IPS-20b (cell line): ENCODE data around the gene TMEM235.

Experiments
- H3K27ac ChIP-seq: one replicate; pipeline ENCODE4 v1.5.1; 2013; ENCODE audit warnings: low read length
- H3K27me3 ChIP-seq: 2 replicates; pipeline ENCODE4 v1.6.1; 2013; ENCODE audit warnings: mild to moderate bottlenecking, low read length, inconsistent platforms; ENCODE audit not compliant: insufficient read depth
- H3K36me3 ChIP-seq: 2 replicates; pipeline ENCODE4 v1.6.1; 2013; ENCODE audit warnings: low read depth, mild to moderate bottlenecking, inconsistent platforms, low read length, moderate library complexity; ENCODE audit not compliant: insufficient read depth
- H3K4me1 ChIP-seq: 2 replicates; pipeline ENCODE4 v1.6.1; 2013; ENCODE audit warnings: mild to moderate bottlenecking, control low read depth, inconsistent platforms, low read length, moderate library complexity; ENCODE audit not compliant: insufficient read depth
- H3K4me3 ChIP-seq: 2 replicates; pipeline ENCODE4 v1.5.1; 2013; ENCODE audit warnings: mild to moderate bottlenecking, low read length, inconsistent platforms
- H3K9ac ChIP-seq: 2 replicates; pipeline ENCODE4 v1.6.1; 2013; ENCODE audit warnings: low read depth, mild to moderate bottlenecking, inconsistent platforms, low read length, moderate library complexity
- H3K9me3 ChIP-seq: 2 replicates; pipeline ENCODE4 v1.6.1; 2013; ENCODE audit warnings: mild to moderate bottlenecking, low read depth, low read length, inconsistent platforms; ENCODE audit not compliant: insufficient read depth

The TMEM235 gene

DNA sequence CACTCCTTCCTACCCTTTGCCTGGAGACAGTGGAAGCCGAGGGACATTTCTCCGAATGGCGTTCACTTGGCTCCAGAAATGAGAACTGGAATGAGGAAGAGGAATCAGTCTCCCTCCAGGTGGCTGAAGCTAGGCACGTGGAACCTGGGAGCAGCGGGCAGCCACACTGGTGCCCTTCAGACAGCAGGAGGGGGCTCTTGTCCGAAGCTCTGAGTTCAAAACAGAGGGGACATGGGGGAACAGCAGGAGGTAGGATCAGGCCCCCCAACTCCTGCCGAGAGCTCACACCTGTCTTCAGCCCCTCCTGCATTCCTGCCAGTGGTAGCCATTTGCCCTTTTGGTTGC is 41.5 kb downstream of the TMEM235 start:
- peaks cover 32% of the 10 kb centered on the region; the same call in 1 of the 2 replicates for H3K4me1 ChIP-seq
- H3K4me3 ChIP-seq = no peak overlapping the region
- H3K27ac ChIP-seq = no peak overlapping the region
- no peak overlapping the region; the same call in 1 of the 2 replicates for H3K9ac ChIP-seq
- H3K9me3 ChIP-seq = no peaks in the 10 kb centered on the region
- H3K36me3 ChIP-seq = no peaks in the 10 kb centered on the region
- H3K27me3 ChIP-seq = peaks cover 12% of the 10 kb centered on the region

DNA sequence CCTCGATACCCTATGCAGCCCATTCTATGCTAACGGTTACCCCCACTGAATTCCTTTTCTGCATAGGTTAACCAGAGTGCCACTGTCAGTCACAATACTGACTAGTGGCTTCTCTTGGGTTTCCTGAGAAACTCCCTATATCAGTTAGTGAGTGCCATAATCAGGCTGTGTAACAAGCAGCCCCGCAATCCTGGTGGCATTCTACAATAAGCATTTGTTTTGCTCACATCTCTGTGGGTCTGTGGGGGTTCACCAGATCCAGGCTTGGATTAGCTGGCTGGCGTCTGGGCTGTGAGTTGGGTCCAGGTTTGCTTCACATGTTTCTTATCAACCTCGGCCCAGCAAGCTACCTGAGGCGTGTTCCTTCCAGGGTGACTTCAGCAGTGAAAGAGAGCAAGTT is 42.4 kb downstream of the TMEM235 start:
- no peaks in the 10 kb centered on the region for H3K9me3 ChIP-seq
- no peak overlapping the region for H3K27ac ChIP-seq
- H3K4me3 ChIP-seq = no peak overlapping the region
- H3K9ac ChIP-seq = no peak overlapping the region
- peaks cover 29% of the 10 kb centered on the region; the same call in 1 of the 2 replicates for H3K4me1 ChIP-seq
- H3K27me3 ChIP-seq = peaks cover 4% of the 10 kb centered on the region; the same call in 1 of the 2 replicates
- no peaks in the 10 kb centered on the region for H3K36me3 ChIP-seq

DNA sequence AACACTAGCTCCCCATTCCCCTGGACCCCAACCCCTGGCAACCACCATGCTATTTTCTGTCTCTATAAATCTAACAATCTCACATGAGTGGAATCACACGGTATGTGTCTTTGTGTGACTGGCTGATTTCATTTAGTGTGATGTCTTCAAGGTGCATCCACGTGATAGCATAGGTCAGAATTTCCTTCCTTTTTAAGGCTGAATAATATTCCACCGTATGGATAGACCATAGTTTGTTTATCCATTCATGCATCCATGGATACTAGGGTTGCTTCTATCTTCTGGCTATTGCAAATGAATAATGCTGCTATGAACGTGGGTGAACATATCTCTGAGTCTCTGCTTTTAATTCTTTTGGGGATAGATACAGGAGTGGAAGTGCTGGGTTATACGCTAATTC is 43.9 kb downstream of the TMEM235 start:
- Histone ChIP-seq H3K9ac (no peak overlapping the region), H3K27ac (no peak overlapping the region), H3K4me3 (no peak overlapping the region), H3K27me3 (no peaks in the 10 kb centered on the region), H3K36me3 (no peaks in the 10 kb centered on the region), H3K9me3 (no peaks in the 10 kb centered on the region), H3K4me1 (peaks cover 14% of the 10 kb centered on the region; the same call in 1 of the 2 replicates)

DNA sequence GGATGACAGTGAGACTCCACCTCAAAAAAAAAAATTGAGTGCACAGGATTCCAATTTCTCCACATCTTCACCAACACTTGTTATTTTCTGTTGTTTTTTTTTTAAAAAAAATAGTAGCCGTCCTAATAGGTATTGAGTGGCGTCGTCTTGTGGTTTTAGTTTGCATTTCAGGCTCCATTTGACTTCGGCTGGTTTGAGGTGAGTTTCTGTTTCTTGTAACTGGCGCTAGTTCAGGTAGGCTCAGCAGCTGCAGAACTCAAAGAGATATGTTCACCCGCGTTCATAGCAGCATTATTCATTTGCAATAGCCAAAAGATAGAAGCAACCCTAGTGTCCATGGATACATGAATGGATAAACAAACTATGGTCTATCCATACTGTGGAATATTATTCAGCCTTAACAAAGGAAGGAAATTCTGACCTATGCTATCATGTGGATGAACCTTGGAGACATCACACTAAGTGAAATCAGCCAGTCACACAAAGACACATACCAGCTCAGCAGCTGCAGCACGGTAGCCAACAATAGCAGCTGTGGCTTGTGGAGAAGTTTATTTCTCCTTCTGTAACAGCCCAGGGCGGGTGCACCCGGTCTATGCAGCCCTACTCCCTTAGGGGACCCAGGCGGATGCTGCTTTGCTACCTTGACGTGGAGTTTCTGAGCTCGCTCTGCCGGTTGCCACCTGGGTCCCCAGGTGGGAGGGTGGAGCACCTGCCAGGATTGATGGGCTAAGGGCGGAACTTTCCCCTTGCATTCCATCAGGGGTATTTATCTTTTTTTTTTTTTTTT is 44.9 kb downstream of the TMEM235 start:
- peaks cover 11% of the 10 kb centered on the region; the same call in 1 of the 2 replicates for H3K4me1 ChIP-seq
- no peak overlapping the region for H3K27ac ChIP-seq
- H3K27me3 ChIP-seq = no peaks in the 10 kb centered on the region
- H3K36me3 ChIP-seq = no peaks in the 10 kb centered on the region
- H3K4me3 ChIP-seq = no peak overlapping the region
- no peaks in the 10 kb centered on the region for H3K9me3 ChIP-seq
- no peak overlapping the region for H3K9ac ChIP-seq

DNA sequence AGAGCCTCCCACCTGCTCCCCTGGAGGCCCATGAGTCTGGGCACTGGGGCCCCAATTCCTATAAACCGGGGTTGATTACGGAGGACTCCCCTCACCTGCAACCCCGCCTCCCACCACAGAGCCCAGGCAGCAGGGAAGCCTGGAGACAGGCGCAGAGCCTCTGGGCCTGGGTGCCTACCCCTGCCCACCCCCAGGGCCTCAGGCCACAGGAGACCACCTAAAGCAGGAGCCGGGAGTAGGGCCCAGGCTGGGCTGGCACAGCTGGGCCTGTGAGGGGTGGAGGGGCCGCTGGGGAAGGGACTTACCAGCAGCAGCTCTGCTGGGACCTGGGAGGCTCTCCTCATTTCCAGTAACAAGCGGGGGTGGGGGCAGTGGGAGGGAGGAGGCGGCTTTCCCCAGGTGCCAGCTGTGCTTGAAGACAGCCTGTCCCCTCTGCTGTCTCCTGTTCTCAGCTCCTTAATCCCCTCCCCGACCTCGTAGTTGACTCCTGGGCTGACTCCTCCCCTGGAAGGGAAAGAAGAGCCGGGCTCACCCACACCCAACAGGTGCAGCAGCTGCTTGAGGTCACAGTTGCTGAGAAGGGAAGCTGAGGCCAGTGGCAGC is 46.8 kb downstream of the TMEM235 start:
- Histone ChIP-seq H3K4me3 (no peak overlapping the region), H3K27me3 (no peaks in the 10 kb centered on the region), H3K9me3 (no peaks in the 10 kb centered on the region), H3K4me1 (peaks cover 5% of the 10 kb centered on the region; the same call in 1 of the 2 replicates), H3K27ac (no peak overlapping the region), H3K9ac (no peak overlapping the region), H3K36me3 (no peaks in the 10 kb centered on the region)

DNA sequence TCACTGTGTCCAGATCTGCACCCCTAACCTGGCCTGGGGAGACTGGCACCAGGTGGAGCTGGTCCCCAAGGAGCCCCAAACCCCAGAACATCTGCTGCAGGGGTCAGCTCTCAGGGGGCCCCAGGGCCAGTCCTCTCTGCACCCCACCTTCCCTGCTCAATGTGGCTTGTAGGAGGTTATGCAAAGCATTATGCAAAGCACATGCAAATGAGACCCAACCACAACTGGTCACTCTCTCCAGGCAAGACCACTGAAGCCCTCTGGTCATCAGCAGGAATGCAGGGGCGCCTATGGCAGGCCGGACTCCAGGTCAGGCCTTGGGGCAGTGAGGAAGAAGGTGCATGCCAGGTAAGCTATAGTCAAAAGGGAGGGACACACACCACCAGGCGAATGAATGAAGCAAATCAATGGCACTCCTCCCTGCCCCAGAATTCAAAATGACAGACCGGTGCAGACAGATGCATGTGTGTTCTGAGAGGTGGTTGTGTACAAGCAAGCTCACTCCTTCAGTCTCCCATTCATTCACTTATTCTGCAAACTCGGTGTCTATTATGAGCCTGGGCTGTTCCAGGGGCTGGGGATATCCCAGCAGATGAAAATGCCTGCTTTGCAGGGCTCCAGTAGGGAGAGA is 48.0 kb downstream of the TMEM235 start:
- no peak overlapping the region for H3K9ac ChIP-seq
- no peaks in the 10 kb centered on the region for H3K27me3 ChIP-seq
- H3K4me3 ChIP-seq = no peak overlapping the region
- no peak overlapping the region for H3K27ac ChIP-seq
- no peaks in the 10 kb centered on the region for H3K9me3 ChIP-seq
- no peaks in the 10 kb centered on the region for H3K36me3 ChIP-seq
- peaks cover 5% of the 10 kb centered on the region; the same call in 1 of the 2 replicates for H3K4me1 ChIP-seq

DNA sequence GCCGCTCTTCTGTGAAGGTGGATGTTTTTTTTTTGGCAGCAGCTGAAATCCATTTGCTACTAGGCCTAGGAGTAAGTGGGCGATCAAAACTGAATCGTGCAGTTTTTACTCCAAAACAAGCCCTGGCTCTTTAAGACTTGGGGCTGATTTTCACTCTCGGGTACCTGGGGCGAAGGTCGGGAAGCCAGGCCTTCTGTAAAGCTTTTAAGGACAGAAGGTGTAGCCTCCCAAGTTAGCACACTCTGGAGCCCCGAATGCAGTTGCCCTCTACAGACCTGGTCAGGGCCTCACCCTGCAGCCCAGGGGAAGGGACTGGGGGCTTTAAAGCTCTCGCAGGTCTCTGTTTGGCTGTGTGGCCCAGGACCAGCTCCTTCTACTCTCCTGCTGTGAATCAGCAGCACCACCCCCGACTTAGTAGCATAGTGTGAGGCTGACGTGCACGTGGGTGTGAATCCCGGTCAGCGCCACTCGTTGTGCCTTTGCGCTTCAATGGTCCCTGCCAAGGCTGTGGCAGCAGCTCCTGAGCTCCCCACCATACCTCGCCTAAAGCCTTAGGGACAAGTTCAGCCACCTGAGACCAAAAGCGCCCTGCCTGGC is 49.9 kb downstream of the TMEM235 start:
- H3K36me3 ChIP-seq = no peaks in the 10 kb centered on the region
- peaks cover 5% of the 10 kb centered on the region; the same call in 1 of the 2 replicates for H3K4me1 ChIP-seq
- H3K9ac ChIP-seq = no peak overlapping the region
- no peak overlapping the region for H3K27ac ChIP-seq
- H3K4me3 ChIP-seq = no peak overlapping the region
- H3K9me3 ChIP-seq = no peaks in the 10 kb centered on the region
- H3K27me3 ChIP-seq = no peaks in the 10 kb centered on the region

DNA sequence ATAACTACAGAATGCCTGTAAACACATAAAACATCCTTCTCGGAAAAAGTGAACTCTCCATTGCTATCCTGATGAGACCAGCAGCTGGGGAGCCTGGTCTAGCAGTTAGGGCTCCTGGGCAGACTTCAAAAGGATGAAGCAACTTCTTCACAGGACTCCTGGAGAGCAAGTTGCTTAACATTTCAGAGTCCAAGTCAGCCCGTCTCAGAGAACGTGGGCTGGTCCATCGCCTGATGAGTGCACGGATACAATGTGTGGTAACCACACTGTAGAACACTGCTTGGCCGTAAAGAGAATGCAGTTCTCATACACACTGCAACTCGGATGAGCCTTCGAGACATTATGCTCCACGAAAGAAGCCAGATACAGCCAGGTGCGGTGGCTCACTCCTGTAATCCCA is 52.7 kb downstream of the TMEM235 start:
- Histone ChIP-seq H3K27ac (no peak overlapping the region), H3K36me3 (no peaks in the 10 kb centered on the region), H3K27me3 (no peaks in the 10 kb centered on the region), H3K4me3 (no peak overlapping the region), H3K9ac (no peak overlapping the region), H3K4me1 (no peaks in the 10 kb centered on the region; the same call in 1 of the 2 replicates), H3K9me3 (no peaks in the 10 kb centered on the region)

DNA sequence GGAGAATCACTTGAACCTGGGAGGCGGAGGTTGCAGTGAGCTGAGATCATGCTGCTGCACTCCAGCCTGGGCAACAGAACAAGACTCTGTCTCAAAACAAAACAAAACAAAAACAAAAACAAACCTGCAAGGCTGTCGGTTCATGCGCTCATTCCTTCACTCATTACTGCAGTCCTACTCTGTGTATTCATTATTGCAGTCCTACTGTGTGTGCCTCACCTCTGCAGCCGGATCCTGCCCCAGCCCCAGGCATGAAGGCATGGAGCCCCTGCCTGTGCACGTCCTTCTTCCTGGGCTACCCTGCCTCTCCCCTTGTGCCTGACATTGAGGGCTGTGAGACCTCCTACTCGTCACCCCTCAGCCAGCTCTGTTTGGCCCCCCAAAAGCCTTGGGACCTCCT is 57.6 kb downstream of the TMEM235 start:
- no peaks in the 10 kb centered on the region for H3K27me3 ChIP-seq
- H3K4me1 ChIP-seq = no peaks in the 10 kb centered on the region
- H3K27ac ChIP-seq = no peak overlapping the region
- H3K9ac ChIP-seq = no peak overlapping the region
- no peaks in the 10 kb centered on the region for H3K36me3 ChIP-seq
- H3K9me3 ChIP-seq = no peaks in the 10 kb centered on the region
- no peak overlapping the region for H3K4me3 ChIP-seq

DNA sequence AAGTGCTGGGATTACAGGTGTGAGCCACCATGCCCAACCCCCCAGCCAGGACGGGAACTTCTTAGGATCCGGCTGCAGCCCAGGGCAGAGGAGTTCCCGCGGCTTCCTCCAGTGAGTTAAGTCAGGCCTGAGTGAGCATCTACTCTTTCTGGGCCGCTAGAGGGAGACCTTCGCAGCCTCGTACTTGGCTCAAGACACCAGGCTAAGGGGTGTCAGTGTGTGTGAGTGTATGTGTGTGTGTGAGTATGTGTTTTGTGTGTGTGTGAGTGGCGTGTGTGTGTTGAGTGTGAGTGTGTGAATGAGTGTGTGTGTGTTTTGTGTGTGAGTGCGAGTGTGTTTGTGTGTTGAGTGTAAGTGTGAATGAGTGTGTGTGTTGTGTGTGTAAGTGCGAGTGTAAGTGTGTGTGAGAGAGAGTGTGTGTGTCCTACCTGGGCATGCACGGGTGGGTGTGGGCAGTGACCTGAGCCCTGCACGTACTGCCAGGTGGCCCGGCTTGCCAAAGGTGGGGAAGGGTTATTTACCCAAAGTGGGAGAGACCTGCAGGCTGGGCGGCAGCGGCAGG is 58.5 kb downstream of the TMEM235 start:
- H3K4me1 ChIP-seq = no peaks in the 10 kb centered on the region
- H3K27me3 ChIP-seq = no peaks in the 10 kb centered on the region
- no peak overlapping the region for H3K9ac ChIP-seq
- no peaks in the 10 kb centered on the region for H3K36me3 ChIP-seq
- H3K4me3 ChIP-seq = no peak overlapping the region
- no peaks in the 10 kb centered on the region for H3K9me3 ChIP-seq
- no peak overlapping the region for H3K27ac ChIP-seq
